ENCODE results near the gene MRAP2. TPM values are rescaled to one million over a fixed set of nuclear protein-coding genes. Genes with fewer than 3 reads are reported as not detected.

Gene MRAP2, protein sequence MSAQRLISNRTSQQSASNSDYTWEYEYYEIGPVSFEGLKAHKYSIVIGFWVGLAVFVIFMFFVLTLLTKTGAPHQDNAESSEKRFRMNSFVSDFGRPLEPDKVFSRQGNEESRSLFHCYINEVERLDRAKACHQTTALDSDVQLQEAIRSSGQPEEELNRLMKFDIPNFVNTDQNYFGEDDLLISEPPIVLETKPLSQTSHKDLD
- total RNA-seq: 12.3 and 18.8 TPM in 2 replicates

DNA sequence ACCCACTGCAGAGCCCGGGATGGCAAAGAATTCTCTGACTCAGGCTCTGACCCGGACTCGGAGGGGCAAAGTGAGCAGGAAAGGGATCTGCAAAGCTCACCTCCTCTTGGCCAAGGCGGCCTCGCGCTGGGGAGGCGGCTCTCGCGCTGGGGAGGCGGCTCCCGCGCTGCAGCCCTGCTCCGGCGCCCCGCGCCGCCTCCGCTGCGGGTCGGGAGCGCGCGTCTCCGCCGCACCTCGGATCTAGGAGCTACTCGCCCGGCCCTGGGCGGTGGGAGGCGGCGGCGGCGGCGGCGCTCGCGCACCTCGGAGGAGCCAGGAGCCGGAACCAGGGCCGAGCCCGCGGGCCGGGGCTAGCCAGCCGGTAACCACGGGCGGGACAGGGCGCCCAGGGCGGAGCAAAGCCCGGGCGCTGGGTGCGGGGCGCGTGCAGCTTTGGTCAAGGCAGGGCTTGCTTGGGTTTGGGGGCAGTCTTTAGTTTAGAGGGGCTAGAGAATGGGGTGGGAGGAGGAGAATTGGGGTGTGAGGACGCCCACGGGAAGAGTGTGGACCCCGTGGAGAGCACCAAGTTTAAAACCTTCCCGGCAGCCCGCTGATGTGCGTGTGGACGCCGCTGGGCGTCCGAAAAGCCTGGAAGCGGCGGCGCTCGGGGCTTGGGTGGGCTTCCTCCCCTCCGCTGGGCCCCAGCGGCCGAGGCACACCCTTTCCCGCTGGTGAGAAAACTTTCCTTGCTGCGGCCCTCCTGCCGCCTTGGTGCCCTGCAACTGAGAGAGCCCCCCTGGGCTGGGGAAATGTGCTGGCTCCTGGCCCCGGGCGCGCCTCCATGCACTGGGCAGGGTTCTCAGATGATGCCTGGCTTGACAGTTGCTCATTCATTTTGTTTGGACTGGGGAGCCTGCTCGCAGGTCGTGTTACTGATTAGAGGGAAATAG, at the start of gene MRAP2:
TSS of gene MRAP2 (plus strand) at position 250 of the 929 bp plus-strand sequence. CDS start 21,547 bp downstream, outside the sequence.

Other genes with a start within 250 kb of the MRAP2 start
- not detected in 2 replicates for gene RIPPLY2, start 180.4 kb upstream of the MRAP2 start, total RNA-seq
- 3.9 and 12.0 TPM in 2 replicates for gene CYB5R4, start 174.1 kb upstream of the MRAP2 start, total RNA-seq
- gene CEP162, start 193.9 kb downstream of the MRAP2 start, total RNA-seq: 8.8 and 14.7 TPM in 2 replicates